GM12891 (cell line): ENCODE data around the gene MVB12B.

Experiments
- PAX5 ChIP-seq: IDR thresholded peaks from 2 replicates; pipeline ENCODE4 v1.6.1; 2011; ENCODE audit warnings: low read length, moderate library complexity, mild to moderate bottlenecking; ENCODE audit not compliant: insufficient read depth, severe bottlenecking
- POLR2A ChIP-seq: IDR thresholded peaks from 2 replicates; pipeline ENCODE4 v1.6.1; 2011; ENCODE audit warnings: low read depth, low read length, control low read depth
- POLR2AphosphoS5 ChIP-seq: IDR thresholded peaks from 2 replicates; pipeline ENCODE4 v1.6.1; 2011; ENCODE audit warnings: low read depth, low read length, control low read depth
- POU2F2 ChIP-seq: IDR thresholded peaks from 2 replicates; pipeline ENCODE4 v1.6.1; 2011; ENCODE audit warnings: low read depth, mild to moderate bottlenecking, control low read depth, low read length, moderate library complexity
- SPI1 ChIP-seq: IDR thresholded peaks from 2 replicates; pipeline ENCODE4 v1.6.1; 2011; ENCODE audit warnings: low read depth, low read length, control low read depth
- TAF1 ChIP-seq: IDR thresholded peaks from 2 replicates; pipeline ENCODE4 v1.6.1; 2011; ENCODE audit warnings: low read depth, low read length, control low read depth

DNA sequence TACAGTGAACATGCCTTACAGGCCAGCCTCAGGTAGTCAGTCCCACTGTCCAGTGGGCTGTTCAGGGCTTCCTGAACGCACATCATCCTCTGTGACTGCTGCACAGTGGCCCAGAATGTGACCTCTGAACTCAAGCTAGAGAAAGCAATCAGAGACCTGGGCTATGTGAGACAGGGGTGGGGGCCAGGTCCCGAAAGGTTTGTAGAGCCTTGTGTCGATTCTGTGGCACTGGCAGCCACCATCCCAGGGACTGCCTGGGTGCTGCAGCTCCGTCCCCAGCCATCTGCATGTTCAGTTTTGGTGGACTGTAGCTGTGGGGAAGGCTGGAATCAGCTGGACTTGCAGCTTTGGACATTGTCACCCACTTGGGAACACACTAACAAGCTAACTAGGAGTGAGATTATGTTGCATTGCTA is 47.7 kb downstream of the MVB12B start:
- no peak for TF ChIP-seq POLR2A
- TF ChIP-seq POLR2AphosphoS5: no peak
- no peak for TF ChIP-seq TAF1
- TF ChIP-seq PAX5: no peak
- no peak for TF ChIP-seq SPI1
- no peak for TF ChIP-seq POU2F2
